HG02610 (cell line): ENCODE data around the gene ESPN.
"Not testable (repeated sequence)": the region's sequence is repeated elsewhere in the genome, so short reads cannot be mapped to it uniquely, and the experiment has no call there.

ENCODE experiments used
- ATAC-seq: cut with Tn5 transposase; IDR thresholded peaks from one replicate; pipeline ENCODE4 v1.9.1; 2021; ENCODE audit warnings: mild to moderate bottlenecking, moderate library complexity; ENCODE audit not compliant: unreplicated experiment

Gene ESPN

GRCh38 chr1:6426972-6427350 is 2.4 kb downstream of the ESPN start:
- no peak for ATAC-seq

- no peak for ATAC-seq
Measured at GRCh38 chr1:6427441-6428390, 3.1 kb downstream of the ESPN start.

- ATAC-seq = not testable (repeated sequence)
Measured at GRCh38 chr1:6428453-6428852, 3.9 kb downstream of the ESPN start.

- ATAC-seq = not testable (repeated sequence)
Measured at GRCh38 chr1:6429660-6430411, 5.3 kb downstream of the ESPN start.

GRCh38 chr1:6431645-6432579 is 7.3 kb downstream of the ESPN start:
- ATAC-seq = not testable (repeated sequence)

GRCh38 chr1:6434186-6434585 is 9.6 kb downstream of the ESPN start:
- no peak for ATAC-seq

- no peak for ATAC-seq
Measured at GRCh38 chr1:6435129-6435528, 10.6 kb downstream of the ESPN start.

- no peak for ATAC-seq
Measured at GRCh38 chr1:6435547-6435946, 11.0 kb downstream of the ESPN start.

GRCh38 chr1:6436277-6436676 is 11.7 kb downstream of the ESPN start:
- ATAC-seq = not testable (repeated sequence)

GRCh38 chr1:6437012-6437700 is 12.6 kb downstream of the ESPN start:
- not testable (repeated sequence) for ATAC-seq

GRCh38 chr1:6438047-6438525 is 13.5 kb downstream of the ESPN start:
- no peak for ATAC-seq

- ATAC-seq = no peak
Measured at GRCh38 chr1:6440198-6441126, 15.9 kb downstream of the ESPN start.

GRCh38 chr1:6441586-6441985 is 17.0 kb downstream of the ESPN start:
- no peak for ATAC-seq

- no peak for ATAC-seq
Measured at GRCh38 chr1:6443339-6444115, 19.0 kb downstream of the ESPN start.

GRCh38 chr1:6444377-6444776 is 19.8 kb downstream of the ESPN start:
- no peak for ATAC-seq

- ATAC-seq = no peak
Measured at GRCh38 chr1:6445062-6445763, 20.6 kb downstream of the ESPN start.

- ATAC-seq = not testable (repeated sequence)
Measured at GRCh38 chr1:6445929-6446328, 21.4 kb downstream of the ESPN start.

- ATAC-seq = no peak
Measured at GRCh38 chr1:6446665-6447015, 22.1 kb downstream of the ESPN start.
